IMR-90 (cell line): ENCODE results near the gene DAB1. TPM values are rescaled to one million over a fixed set of nuclear protein-coding genes. Genes with fewer than 3 reads are reported as not detected.

ENCODE experiments used
- ATAC-seq: fragments of 200-7000 bp; cut with Tn5 transposase; 2 replicates; pipeline ENCODE4 v1.9.1; 2020; ENCODE audit warnings: low read depth, mild to moderate bottlenecking, moderate library complexity
- BruUV-seq: library from RNA; stranded (reverse); fragments of 400-500 nt; replicated peaks from 2 replicates; lab custom pipeline; 2021; lab: Mats Ljungman, UMichigan
- CTCF ChIA-PET: fragments of 300-600 bp; formaldehyde crosslinking; extraction: SDS; loops from one replicate; lab custom pipeline; 2021; ENCODE audit warnings: antibody characterized with exemption; lab: Yijun Ruan, JAX
- POLR2A ChIA-PET: fragments of 300-600 bp; sonication (Branson Sonifier 250); formaldehyde crosslinking; loops from one replicate; lab custom pipeline; 2022; ENCODE audit warnings: antibody characterized with exemption; ENCODE audit not compliant: unreplicated experiment; lab: Charles Lee
- DNase-seq: peaks from one replicate; pipeline ENCODE4 v3.0.0; 2013
- H2AFZ ChIP-seq: replicated peaks from 2 replicates; pipeline ENCODE3; 2013; ENCODE audit warnings: low read length, mild to moderate bottlenecking; ENCODE audit not compliant: poor library complexity
- H2AK5ac ChIP-seq: 2 replicates; pipeline ENCODE4 v1.6.1; 2013; ENCODE audit warnings: low read depth, low read length, inconsistent platforms
- H2AK9ac ChIP-seq: replicated peaks from 2 replicates; pipeline ENCODE3; 2013; ENCODE audit warnings: mild to moderate bottlenecking, low read depth, low read length, moderate library complexity; ENCODE audit not compliant: poor library complexity
- H2BK120ac ChIP-seq: 2 replicates; pipeline ENCODE4 v1.6.1; 2013; ENCODE audit warnings: low read depth, low read length, inconsistent platforms
- H2BK15ac ChIP-seq: 3 replicates; pipeline ENCODE4 v1.6.1; 2013; ENCODE audit warnings: low read depth, low read length, inconsistent platforms
- H2BK20ac ChIP-seq: 2 replicates; pipeline ENCODE4 v1.6.1; 2013; ENCODE audit warnings: low read depth, mild to moderate bottlenecking, inconsistent platforms, low read length, moderate library complexity
- H2BK5ac ChIP-seq: 2 replicates; pipeline ENCODE4 v1.6.1; 2013; ENCODE audit warnings: mild to moderate bottlenecking, low read depth, low read length, inconsistent platforms; ENCODE audit not compliant: poor library complexity, severe bottlenecking
- H3K14ac ChIP-seq: replicated peaks from 2 replicates; pipeline ENCODE4 v1.6.1; 2013; ENCODE audit warnings: low read depth, low read length, inconsistent platforms
- H3K18ac ChIP-seq: 2 replicates; pipeline ENCODE4 v1.6.1; 2013; ENCODE audit warnings: low read depth, low read length, control low read depth
- H3K23ac ChIP-seq: 2 replicates; pipeline ENCODE4 v1.6.1; 2013; ENCODE audit warnings: low read depth, low read length, inconsistent platforms
- H3K27ac ChIP-seq: 2 replicates; pipeline ENCODE4 v1.5.1; 2013; ENCODE audit warnings: mild to moderate bottlenecking, control low read depth, low read length; ENCODE audit not compliant: insufficient read depth
- H3K27me3 ChIP-seq: 2 replicates; pipeline ENCODE4 v1.6.1; 2013; ENCODE audit warnings: low read length; ENCODE audit not compliant: control insufficient read depth, insufficient read depth
- H3K36me3 ChIP-seq: 2 replicates; pipeline ENCODE4 v1.6.1; 2013; ENCODE audit warnings: low read length, mixed read lengths; ENCODE audit not compliant: control insufficient read depth, insufficient read depth
- H3K4ac ChIP-seq: 2 replicates; pipeline ENCODE4 v1.6.1; 2013; ENCODE audit warnings: low read depth, low read length, inconsistent platforms
- H3K4me1 ChIP-seq: 2 replicates; pipeline ENCODE4 v1.6.1; 2013; ENCODE audit warnings: low read length, mixed read lengths; ENCODE audit not compliant: control insufficient read depth, insufficient read depth
- H3K4me2 ChIP-seq: 2 replicates; pipeline ENCODE4 v1.6.1; 2013; ENCODE audit warnings: low read depth, mild to moderate bottlenecking, control low read depth, low read length, moderate library complexity
- H3K4me3 ChIP-seq: 2 replicates; pipeline ENCODE4 v1.5.1; 2013; ENCODE audit warnings: low read depth, mild to moderate bottlenecking, control low read depth, low read length, moderate library complexity; ENCODE audit not compliant: insufficient read depth
- H3K56ac ChIP-seq: 2 replicates; pipeline ENCODE4 v1.6.1; 2013; ENCODE audit warnings: low read length, inconsistent platforms; ENCODE audit not compliant: insufficient read depth; ENCODE audit errors: extremely low read depth
- H3K79me1 ChIP-seq, 2 experiments: 2 replicates each; pipeline ENCODE4 v1.6.1; 2013; ENCODE audit warnings: low read length in 2 of 2, inconsistent platforms in 1 of 2, low read depth in 1 of 2
- H3K9ac ChIP-seq: 2 replicates; pipeline ENCODE4 v1.6.1; 2013; ENCODE audit warnings: low read depth, low read length, control low read depth
- H3K9me1 ChIP-seq: 2 replicates; pipeline ENCODE4 v1.6.1; 2013; ENCODE audit warnings: low read length, inconsistent platforms; ENCODE audit not compliant: insufficient read depth
- H3K9me3 ChIP-seq: 2 replicates; pipeline ENCODE4 v1.6.1; 2013; ENCODE audit warnings: low read length; ENCODE audit not compliant: control insufficient read depth, insufficient read depth
- H4K20me1 ChIP-seq: 2 replicates; pipeline ENCODE4 v1.6.1; 2013; ENCODE audit warnings: low read length, inconsistent platforms; ENCODE audit not compliant: insufficient read depth
- H4K5ac ChIP-seq: 2 replicates; pipeline ENCODE4 v1.6.1; 2013; ENCODE audit warnings: mild to moderate bottlenecking, low read depth, low read length, control low read depth
- H4K8ac ChIP-seq, 2 experiments: 2 replicates each; pipeline ENCODE4 v1.6.1; 2013; ENCODE audit warnings: low read depth in 2 of 2, low read length in 2 of 2, control low read depth in 1 of 2, inconsistent platforms in 1 of 2
- H4K91ac ChIP-seq: 2 replicates; pipeline ENCODE4 v1.6.1; 2013; ENCODE audit warnings: low read depth, low read length, inconsistent platforms; ENCODE audit not compliant: insufficient read depth
- CEBPB ChIP-seq: IDR thresholded peaks from 2 replicates; pipeline ENCODE4 v1.6.1; 2012; ENCODE audit warnings: low read depth, low read length, improper control_type of control experiment
- RFX5 ChIP-seq: IDR thresholded peaks from 2 replicates; pipeline ENCODE4 v1.8.0; 2012; ENCODE audit warnings: low read depth, mild to moderate bottlenecking, low read length, moderate library complexity
- WGBS, 2 experiments: methylation state at CpG; one replicate each; pipeline versions ENCODE4 v1.1.5 to v1.1.7; 2013; ENCODE audit warnings: missing lambda C conversion rate in 2 of 2; ENCODE audit not compliant: insufficient read length in 1 of 2; ENCODE audit errors: extremely low coverage in 2 of 2; 5-methylcytosine and 5-hydroxymethylcytosine counted together
- dilution Hi-C: fragments of 300-500 bp; cut with HindIII; formaldehyde crosslinking; loops from one replicate; pipeline ENCODE4 v1.14.3; 2018; ENCODE audit warnings: low sequenced_read_pairs; ENCODE audit not compliant: unreplicated experiment
- in situ Hi-C: fragments of 300-500 bp; cut with MboI; formaldehyde crosslinking; loops from 3 replicates; pipeline ENCODE4 v1.14.3; 2019; ENCODE audit warnings: low sequenced_read_pairs, inconsistent platforms, mixed read lengths
- intact Hi-C: fragments of 100-400 bp; cut with micrococcal nuclease; formaldehyde crosslinking; loops from 2 replicates; pipeline ENCODE4 v1.10.0; 2022
- polyA plus RNA-seq, 3 experiments: library from polyadenylated mRNA; depleted of rRNA; stranded (reverse); fragments of >200 nt; gene quantifications; 2 replicates each; pipeline ENCODE4 v1.2.3, GENCODE V29; 2012; ENCODE audit warnings: low replicate concordance in 1 of 3
- total RNA-seq: library from RNA; depleted of rRNA; stranded (reverse); fragments of >200 nt; gene quantifications from 2 replicates; pipeline ENCODE4 v1.2.3, GENCODE V29; 2012

Gene DAB1
- total and polyA plus RNA-seq, 2 of the 4 experiments (the other 2 are of a cell fraction), result 0.18 to 0.41 TPM

DNA sequence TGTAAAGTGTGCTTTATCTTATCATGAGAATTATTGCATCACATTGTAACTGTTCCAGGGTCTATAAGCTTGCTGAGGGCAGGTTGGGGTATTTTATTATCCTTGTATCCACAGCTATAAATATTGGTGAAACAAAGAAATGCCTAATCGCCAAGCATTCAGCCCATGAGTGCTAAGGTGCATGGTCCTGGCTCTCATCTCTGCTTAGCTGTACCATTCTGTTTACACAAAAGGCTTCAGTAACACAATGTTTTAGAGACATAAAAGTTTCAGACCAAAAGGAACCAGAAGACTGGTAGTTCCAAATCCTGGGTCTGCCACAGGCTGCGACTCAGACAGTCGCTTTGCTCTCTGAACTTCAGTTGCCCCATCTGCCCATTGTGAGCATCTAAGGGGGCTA, 358.4 kb downstream of the DAB1 start:
- H4K91ac ChIP-seq, result no peak overlapping the region
- no peak overlapping the region for H4K5ac ChIP-seq
- WGBS, 2 experiments, result no CpG with 5 or more reads among the region's 3 CpGs
- H3K56ac ChIP-seq, result no peak overlapping the region
- H3K9ac ChIP-seq, result no peak overlapping the region
- ChIA-PET CTCF (no interaction called here), POLR2A (no interaction called here)
- no peak overlapping the region for H2AK9ac ChIP-seq
- no peaks in the 10 kb centered on the region for H4K20me1 ChIP-seq
- ATAC-seq (no peak), DNase-seq (no peak)
- in situ Hi-C loops (no loop called here), dilution Hi-C loops (no loop called here), intact Hi-C loops (loop anchor here (5.0 kb wide), 1 partner anchor 357 kb away; the partner anchor contains the start of gene DAB1)
- H3K4me3 ChIP-seq, result no peak overlapping the region
- no peak overlapping the region for H2BK5ac ChIP-seq
- no peak overlapping the region for H2AFZ ChIP-seq
- TF ChIP-seq CEBPB (peak; percentile 36), RFX5 (no peak)
- no peak overlapping the region for H2AK5ac ChIP-seq
- no peaks in the 10 kb centered on the region for H3K9me1 ChIP-seq
- BruUV-seq, result no TSS peak
- H2BK120ac ChIP-seq, result no peak overlapping the region
- peaks cover 6% of the 10 kb centered on the region; the same call in 1 of the 2 replicates for H3K4me1 ChIP-seq
- no peaks in the 10 kb centered on the region for H3K27me3 ChIP-seq
- H3K79me1 ChIP-seq, result no peaks in the 10 kb centered on the region
- H3K36me3 ChIP-seq, result no peaks in the 10 kb centered on the region
- no peak overlapping the region for H3K27ac ChIP-seq
- no peak overlapping the region for H3K14ac ChIP-seq
- H3K4me2 ChIP-seq, result no peak overlapping the region
- H4K8ac ChIP-seq, result no peak overlapping the region
- no peak overlapping the region for H3K23ac ChIP-seq
- H3K4ac ChIP-seq, result no peak overlapping the region
- no peak overlapping the region for H2BK20ac ChIP-seq
- no peak overlapping the region for H2BK15ac ChIP-seq
- no peaks in the 10 kb centered on the region for H3K9me3 ChIP-seq
- H3K18ac ChIP-seq, result no peak overlapping the region
